HG03354 (cell line): ENCODE results near the gene CNKSR3.

Experiments used
- ATAC-seq: cut with Tn5 transposase; IDR thresholded peaks from one replicate; pipeline ENCODE4 v1.9.1; 2021; ENCODE audit warnings: mild to moderate bottlenecking; ENCODE audit not compliant: unreplicated experiment, poor library complexity, severe bottlenecking

The CNKSR3 gene

GRCh38 chr6:154363821-154364220, 146.7 kb downstream of the CNKSR3 start:
- no peak for ATAC-seq

- ATAC-seq, result no peak
Observed at GRCh38 chr6:154361476-154361875, 149.0 kb downstream of the CNKSR3 start.

- ATAC-seq, result no peak
Observed at GRCh38 chr6:154360476-154360875, 150.0 kb downstream of the CNKSR3 start.

GRCh38 chr6:154359679-154360078, 150.8 kb downstream of the CNKSR3 start:
- ATAC-seq, result no peak

- ATAC-seq, result peak; percentile 35
Observed at GRCh38 chr6:154359161-154359574, 151.3 kb downstream of the CNKSR3 start.

GRCh38 chr6:154358019-154358545, 152.4 kb downstream of the CNKSR3 start:
- ATAC-seq, result no peak

GRCh38 chr6:154356690-154357089, 153.8 kb downstream of the CNKSR3 start, which contains the start of gene IPCEF1:
Gene IPCEF1, minus strand, starts transcription at chr6:154356803. Its CDS starts 90,856 bp downstream, at chr6:154265947.
- ATAC-seq, result peak; percentile 26

- ATAC-seq, result no peak
Observed at GRCh38 chr6:154356113-154356512, 154.4 kb downstream of the CNKSR3 start.

GRCh38 chr6:154354265-154354777, 156.2 kb downstream of the CNKSR3 start:
- no peak for ATAC-seq

- ATAC-seq, result no peak
Observed at GRCh38 chr6:154353626-154354025, 156.9 kb downstream of the CNKSR3 start.

- peak; percentile 68 for ATAC-seq
Observed at GRCh38 chr6:154352898-154353585, 157.4 kb downstream of the CNKSR3 start.

GRCh38 chr6:154350293-154350692, 160.2 kb downstream of the CNKSR3 start:
- no peak for ATAC-seq

- no peak for ATAC-seq
Observed at GRCh38 chr6:154347981-154348380, 162.5 kb downstream of the CNKSR3 start.

GRCh38 chr6:154345811-154346210, 164.7 kb downstream of the CNKSR3 start:
- ATAC-seq, result no peak

- no peak for ATAC-seq
Observed at GRCh38 chr6:154343473-154344308, 166.8 kb downstream of the CNKSR3 start.

- no peak for ATAC-seq
Observed at GRCh38 chr6:154341871-154342270, 168.6 kb downstream of the CNKSR3 start.

- ATAC-seq, result no peak
Observed at GRCh38 chr6:154341336-154341735, 169.1 kb downstream of the CNKSR3 start.
